IMR-90 (cell line): Measurements from ENCODE around the gene MTERF2. TPM values are rescaled to one million over a fixed set of nuclear protein-coding genes. Genes with fewer than 3 reads are reported as not detected.

Source experiments
- ATAC-seq: fragments of 200-7000 bp; cut with Tn5 transposase; 2 replicates; pipeline ENCODE4 v1.9.1; 2020; ENCODE audit warnings: low read depth, mild to moderate bottlenecking, moderate library complexity
- BruUV-seq: library from RNA; stranded (reverse); fragments of 400-500 nt; replicated peaks from 2 replicates; lab custom pipeline; 2021; lab: Mats Ljungman, UMichigan
- CTCF ChIA-PET: fragments of 300-600 bp; formaldehyde crosslinking; extraction: SDS; loops from one replicate; lab custom pipeline; 2021; ENCODE audit warnings: antibody characterized with exemption; lab: Yijun Ruan, JAX
- POLR2A ChIA-PET: fragments of 300-600 bp; sonication (Branson Sonifier 250); formaldehyde crosslinking; loops from one replicate; lab custom pipeline; 2022; ENCODE audit warnings: antibody characterized with exemption; ENCODE audit not compliant: unreplicated experiment; lab: Charles Lee
- DNase-seq: peaks from one replicate; pipeline ENCODE4 v3.0.0; 2013
- H2AFZ ChIP-seq: replicated peaks from 2 replicates; pipeline ENCODE3; 2013; ENCODE audit warnings: low read length, mild to moderate bottlenecking; ENCODE audit not compliant: poor library complexity
- H2AK5ac ChIP-seq: 2 replicates; pipeline ENCODE4 v1.6.1; 2013; ENCODE audit warnings: low read depth, low read length, inconsistent platforms
- H2AK9ac ChIP-seq: replicated peaks from 2 replicates; pipeline ENCODE3; 2013; ENCODE audit warnings: mild to moderate bottlenecking, low read depth, low read length, moderate library complexity; ENCODE audit not compliant: poor library complexity
- H2BK120ac ChIP-seq: 2 replicates; pipeline ENCODE4 v1.6.1; 2013; ENCODE audit warnings: low read depth, low read length, inconsistent platforms
- H2BK15ac ChIP-seq: 3 replicates; pipeline ENCODE4 v1.6.1; 2013; ENCODE audit warnings: low read depth, low read length, inconsistent platforms
- H2BK20ac ChIP-seq: 2 replicates; pipeline ENCODE4 v1.6.1; 2013; ENCODE audit warnings: low read depth, mild to moderate bottlenecking, inconsistent platforms, low read length, moderate library complexity
- H2BK5ac ChIP-seq: 2 replicates; pipeline ENCODE4 v1.6.1; 2013; ENCODE audit warnings: mild to moderate bottlenecking, low read depth, low read length, inconsistent platforms; ENCODE audit not compliant: poor library complexity, severe bottlenecking
- H3K14ac ChIP-seq: replicated peaks from 2 replicates; pipeline ENCODE4 v1.6.1; 2013; ENCODE audit warnings: low read depth, low read length, inconsistent platforms
- H3K18ac ChIP-seq: 2 replicates; pipeline ENCODE4 v1.6.1; 2013; ENCODE audit warnings: low read depth, low read length, control low read depth
- H3K23ac ChIP-seq: 2 replicates; pipeline ENCODE4 v1.6.1; 2013; ENCODE audit warnings: low read depth, low read length, inconsistent platforms
- H3K27ac ChIP-seq: 2 replicates; pipeline ENCODE4 v1.5.1; 2013; ENCODE audit warnings: mild to moderate bottlenecking, control low read depth, low read length; ENCODE audit not compliant: insufficient read depth
- H3K27me3 ChIP-seq: 2 replicates; pipeline ENCODE4 v1.6.1; 2013; ENCODE audit warnings: low read length; ENCODE audit not compliant: control insufficient read depth, insufficient read depth
- H3K36me3 ChIP-seq: 2 replicates; pipeline ENCODE4 v1.6.1; 2013; ENCODE audit warnings: low read length, mixed read lengths; ENCODE audit not compliant: control insufficient read depth, insufficient read depth
- H3K4ac ChIP-seq: 2 replicates; pipeline ENCODE4 v1.6.1; 2013; ENCODE audit warnings: low read depth, low read length, inconsistent platforms
- H3K4me1 ChIP-seq: 2 replicates; pipeline ENCODE4 v1.6.1; 2013; ENCODE audit warnings: low read length, mixed read lengths; ENCODE audit not compliant: control insufficient read depth, insufficient read depth
- H3K4me2 ChIP-seq: 2 replicates; pipeline ENCODE4 v1.6.1; 2013; ENCODE audit warnings: low read depth, mild to moderate bottlenecking, control low read depth, low read length, moderate library complexity
- H3K4me3 ChIP-seq: 2 replicates; pipeline ENCODE4 v1.5.1; 2013; ENCODE audit warnings: low read depth, mild to moderate bottlenecking, control low read depth, low read length, moderate library complexity; ENCODE audit not compliant: insufficient read depth
- H3K56ac ChIP-seq: 2 replicates; pipeline ENCODE4 v1.6.1; 2013; ENCODE audit warnings: low read length, inconsistent platforms; ENCODE audit not compliant: insufficient read depth; ENCODE audit errors: extremely low read depth
- H3K79me1 ChIP-seq, 2 experiments: 2 replicates each; pipeline ENCODE4 v1.6.1; 2013; ENCODE audit warnings: low read length in 2 of 2, inconsistent platforms in 1 of 2, low read depth in 1 of 2
- H3K9ac ChIP-seq: 2 replicates; pipeline ENCODE4 v1.6.1; 2013; ENCODE audit warnings: low read depth, low read length, control low read depth
- H3K9me1 ChIP-seq: 2 replicates; pipeline ENCODE4 v1.6.1; 2013; ENCODE audit warnings: low read length, inconsistent platforms; ENCODE audit not compliant: insufficient read depth
- H3K9me3 ChIP-seq: 2 replicates; pipeline ENCODE4 v1.6.1; 2013; ENCODE audit warnings: low read length; ENCODE audit not compliant: control insufficient read depth, insufficient read depth
- H4K20me1 ChIP-seq: 2 replicates; pipeline ENCODE4 v1.6.1; 2013; ENCODE audit warnings: low read length, inconsistent platforms; ENCODE audit not compliant: insufficient read depth
- H4K5ac ChIP-seq: 2 replicates; pipeline ENCODE4 v1.6.1; 2013; ENCODE audit warnings: mild to moderate bottlenecking, low read depth, low read length, control low read depth
- H4K8ac ChIP-seq, 2 experiments: 2 replicates each; pipeline ENCODE4 v1.6.1; 2013; ENCODE audit warnings: low read depth in 2 of 2, low read length in 2 of 2, control low read depth in 1 of 2, inconsistent platforms in 1 of 2
- H4K91ac ChIP-seq: 2 replicates; pipeline ENCODE4 v1.6.1; 2013; ENCODE audit warnings: low read depth, low read length, inconsistent platforms; ENCODE audit not compliant: insufficient read depth
- CHD1 ChIP-seq: IDR thresholded peaks from 2 replicates; pipeline ENCODE4 v1.6.1; 2012; ENCODE audit warnings: low read depth, low read length, improper control_type of control experiment
- MAFK ChIP-seq: IDR thresholded peaks from 2 replicates; pipeline ENCODE4 v1.6.1; 2012; ENCODE audit warnings: low read depth, low read length, improper control_type of control experiment
- MAZ ChIP-seq: IDR thresholded peaks from 2 replicates; pipeline ENCODE4 v1.6.1; 2012; ENCODE audit warnings: low read depth, mild to moderate bottlenecking, low read length, improper control_type of control experiment, moderate library complexity, borderline replicate concordance
- WGBS, 2 experiments: methylation state at CpG; one replicate each; pipeline versions ENCODE4 v1.1.5 to v1.1.7; 2013; ENCODE audit warnings: missing lambda C conversion rate in 2 of 2; ENCODE audit not compliant: insufficient read length in 1 of 2; ENCODE audit errors: extremely low coverage in 2 of 2; 5-methylcytosine and 5-hydroxymethylcytosine counted together
- dilution Hi-C: fragments of 300-500 bp; cut with HindIII; formaldehyde crosslinking; loops from one replicate; pipeline ENCODE4 v1.14.3; 2018; ENCODE audit warnings: low sequenced_read_pairs; ENCODE audit not compliant: unreplicated experiment
- in situ Hi-C: fragments of 300-500 bp; cut with MboI; formaldehyde crosslinking; loops from 3 replicates; pipeline ENCODE4 v1.14.3; 2019; ENCODE audit warnings: low sequenced_read_pairs, inconsistent platforms, mixed read lengths
- intact Hi-C: fragments of 100-400 bp; cut with micrococcal nuclease; formaldehyde crosslinking; loops from 2 replicates; pipeline ENCODE4 v1.10.0; 2022
- polyA plus RNA-seq, 3 experiments: library from polyadenylated mRNA; depleted of rRNA; stranded (reverse); fragments of >200 nt; gene quantifications; 2 replicates each; pipeline ENCODE4 v1.2.3, GENCODE V29; 2012; ENCODE audit warnings: low replicate concordance in 1 of 3
- total RNA-seq: library from RNA; depleted of rRNA; stranded (reverse); fragments of >200 nt; gene quantifications from 2 replicates; pipeline ENCODE4 v1.2.3, GENCODE V29; 2012
- TF ChIP-seq, protein P1 (sequence below): fragments of 150-350 bp; IDR thresholded peaks from 2 replicates; pipeline ENCODE4 v1.6.1; 2017; ENCODE audit warnings: mild to moderate bottlenecking, antibody characterized with exemption, low read length, low read depth

Gene MTERF2
- total and polyA plus RNA-seq, 2 of the 4 experiments (the other 2 are of a cell fraction) = 3.0 to 3.8 TPM

DNA sequence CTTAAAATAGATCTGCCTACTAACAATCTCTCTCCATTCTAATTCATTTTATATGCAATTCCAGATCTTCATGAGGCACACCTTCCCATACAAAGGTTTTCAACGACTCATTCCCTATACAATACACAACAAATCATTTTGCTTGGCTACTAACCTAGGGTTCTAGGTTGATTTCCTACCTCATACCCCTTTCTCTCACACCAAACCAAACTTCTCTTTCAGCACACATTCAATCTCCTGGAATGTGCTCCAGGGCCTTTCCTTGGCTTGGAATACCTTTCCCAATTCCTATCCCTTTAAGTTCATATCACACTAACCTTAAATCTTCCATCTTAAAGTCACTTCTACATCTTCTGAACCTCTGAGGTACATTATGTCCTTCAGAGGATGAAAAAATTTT is 38.7 kb upstream of the MTERF2 start:
- Histone ChIP-seq H3K14ac (no peak overlapping the region), H3K56ac (no peak overlapping the region), H4K20me1 (peaks cover 7% of the 10 kb centered on the region; the same call in 1 of the 2 replicates), H3K4me1 (peaks cover 5% of the 10 kb centered on the region; the same call in 1 of the 2 replicates), H3K27ac (no peak overlapping the region), H4K91ac (no peak overlapping the region), H2AFZ (no peak overlapping the region), H2BK120ac (no peak overlapping the region), H3K36me3 (no peaks in the 10 kb centered on the region), H3K27me3 (no peaks in the 10 kb centered on the region), H2AK5ac (no peak overlapping the region), H3K23ac (no peak overlapping the region), H2BK15ac (no peak overlapping the region), H2BK5ac (no peak overlapping the region), H3K9me3 (no peaks in the 10 kb centered on the region), H3K4me2 (no peak overlapping the region), H4K5ac (no peak overlapping the region), H3K4me3 (no peak overlapping the region), H4K8ac (no peak overlapping the region), H3K9ac (no peak overlapping the region), H3K4ac (no peak overlapping the region), H3K18ac (no peak overlapping the region), H2BK20ac (no peak overlapping the region), H2AK9ac (no peak overlapping the region), H3K79me1 (peaks cover 0 to 12% of the 10 kb centered on the region in 2 experiments; a peak in 3 of 4 replicates), H3K9me1 (no peaks in the 10 kb centered on the region; the same call in 1 of the 2 replicates)
- WGBS, 2 experiments = 89% methylated on average over 1 of the region's 1 CpG; no CpG with 5 or more reads in 1 of the 2 experiments
- DNase-seq (no peak), ATAC-seq (no peak)
- ChIA-PET CTCF (no interaction called here), POLR2A (no interaction called here)
- intact Hi-C loops (loop anchor here (2.0 kb wide), 2 partner anchors 31 to 67 kb away; partner anchors contain the start of gene CRY1), dilution Hi-C loops (no loop called here), in situ Hi-C loops (no loop called here)
- TF ChIP-seq, protein P1, sequence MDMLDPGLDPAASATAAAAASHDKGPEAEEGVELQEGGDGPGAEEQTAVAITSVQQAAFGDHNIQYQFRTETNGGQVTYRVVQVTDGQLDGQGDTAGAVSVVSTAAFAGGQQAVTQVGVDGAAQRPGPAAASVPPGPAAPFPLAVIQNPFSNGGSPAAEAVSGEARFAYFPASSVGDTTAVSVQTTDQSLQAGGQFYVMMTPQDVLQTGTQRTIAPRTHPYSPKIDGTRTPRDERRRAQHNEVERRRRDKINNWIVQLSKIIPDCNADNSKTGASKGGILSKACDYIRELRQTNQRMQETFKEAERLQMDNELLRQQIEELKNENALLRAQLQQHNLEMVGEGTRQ = no peak
- TF ChIP-seq MAFK (no peak), MAZ (no peak), CHD1 (no peak)
- BruUV-seq = no TSS peak
